SIG-M5 treated with dmso at 0.1 percent for 504 hours (cell line): ENCODE results near the gene EXOC4.

ENCODE experiments used
- DNase-seq: peaks from one replicate; lab custom pipeline; 2025; ENCODE audit not compliant: unreplicated experiment; lab: John Stamatoyannopoulos, UW

Gene EXOC4

DNA sequence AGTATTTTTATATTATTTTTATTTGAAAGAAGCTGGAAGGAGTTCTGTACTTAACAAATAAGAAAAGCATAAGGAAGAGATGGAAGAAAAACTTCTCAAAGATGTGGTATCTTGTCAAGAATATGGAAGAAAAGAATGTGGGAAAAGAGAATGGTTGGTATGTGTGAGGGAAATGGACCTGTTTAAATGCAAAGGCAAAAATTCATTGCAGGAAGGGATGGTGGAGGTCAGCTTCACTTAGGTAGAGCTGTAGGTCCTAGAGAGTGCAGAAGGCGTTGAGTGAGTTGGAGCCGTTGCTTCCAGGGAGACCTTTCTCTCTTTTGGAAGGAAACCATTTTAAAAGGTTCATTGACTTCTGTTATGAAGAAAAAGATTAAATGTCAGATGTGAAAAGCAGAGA lies 107.3 kb downstream of the EXOC4 start:
- no peak for DNase-seq

DNA sequence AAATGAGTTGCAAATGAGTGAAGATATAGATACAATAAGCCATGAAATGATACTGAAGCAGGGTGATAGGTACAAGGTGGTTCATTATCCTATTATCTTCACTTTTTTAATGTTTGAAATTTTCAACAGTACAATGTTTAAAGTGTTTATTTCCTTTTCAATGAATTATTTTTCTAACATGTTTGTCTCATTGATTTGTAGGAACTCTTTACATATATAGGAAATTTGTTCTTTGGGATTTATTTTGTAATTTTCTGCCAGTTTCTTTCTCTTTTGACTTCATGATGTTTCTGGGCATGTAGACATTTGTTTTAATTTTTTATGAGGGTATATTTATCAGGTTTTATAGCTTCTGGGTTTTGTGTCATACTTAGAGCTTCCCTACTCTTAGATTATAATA lies 108.9 kb downstream of the EXOC4 start:
- no peak for DNase-seq

DNA sequence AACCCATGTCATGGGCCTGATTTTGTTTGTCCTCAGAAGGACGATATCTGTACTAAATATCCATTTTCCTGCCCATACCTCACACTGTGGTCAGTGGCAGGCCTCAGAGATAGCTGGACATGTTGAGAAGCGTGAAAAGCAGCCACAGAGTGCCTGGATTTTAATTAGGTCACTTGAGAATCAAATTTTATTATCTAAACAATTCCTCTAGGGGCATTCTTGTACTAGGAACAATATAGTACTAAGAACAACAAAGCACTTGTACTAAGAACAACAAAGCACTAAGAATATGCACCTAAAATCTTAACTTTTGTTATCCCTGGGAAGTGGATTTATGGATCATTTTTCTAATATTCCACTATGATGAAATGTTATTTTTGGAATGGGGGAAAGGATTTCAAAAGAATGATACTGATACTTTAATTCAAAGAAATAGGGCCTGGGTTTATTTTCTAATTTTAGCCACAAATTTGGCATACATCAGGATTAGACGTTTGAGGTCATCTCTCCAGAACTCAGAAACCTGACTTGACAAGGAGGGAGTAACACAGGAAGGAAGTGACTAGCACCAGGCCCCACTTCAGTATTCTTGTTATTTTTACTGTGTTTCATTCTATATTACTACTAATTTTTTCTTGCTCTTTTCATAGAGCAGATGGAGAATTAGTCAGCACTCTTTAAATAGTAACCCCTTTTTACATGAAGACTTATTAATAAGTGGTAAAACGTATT lies 112.2 kb downstream of the EXOC4 start:
- no peak for DNase-seq

DNA sequence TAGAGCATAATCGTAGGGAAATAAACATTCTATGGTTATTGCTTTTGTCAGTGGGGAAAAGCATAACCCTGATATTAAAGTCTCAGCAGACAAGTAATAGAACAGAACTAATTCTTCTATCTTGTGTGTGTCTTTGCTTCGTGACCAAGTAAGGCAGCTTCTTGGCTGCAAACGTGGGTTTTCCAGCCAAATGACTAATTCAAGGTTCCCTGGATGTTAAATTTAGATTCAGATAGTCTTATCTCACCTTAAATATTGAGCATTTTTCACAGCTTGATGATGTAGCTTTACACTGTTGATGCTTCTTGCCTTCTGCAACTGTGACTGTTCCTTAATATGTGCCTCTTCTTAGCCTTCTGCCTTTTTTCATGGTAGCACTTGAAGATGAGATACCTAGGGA lies 113.0 kb downstream of the EXOC4 start:
- no peak for DNase-seq

DNA sequence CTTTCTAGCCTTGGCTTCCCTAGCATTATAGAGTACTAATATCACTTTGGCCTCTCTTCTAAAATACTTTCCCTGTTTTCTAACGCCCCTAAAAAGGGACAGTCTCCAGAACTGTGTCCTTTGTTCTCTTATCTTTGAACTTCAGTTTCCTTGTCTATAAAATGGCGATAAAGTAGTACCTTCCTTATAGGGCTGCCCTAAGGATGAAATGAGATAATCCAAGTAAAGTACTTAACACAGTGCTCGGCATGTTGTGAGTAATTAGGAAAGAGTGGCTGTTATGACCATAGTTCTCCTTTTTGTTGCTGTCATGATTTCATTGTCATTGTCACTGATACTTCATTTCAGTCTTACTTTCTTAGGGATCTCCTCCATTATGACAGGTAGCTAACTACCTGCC lies 114.7 kb downstream of the EXOC4 start:
- DNase-seq = no peak

DNA sequence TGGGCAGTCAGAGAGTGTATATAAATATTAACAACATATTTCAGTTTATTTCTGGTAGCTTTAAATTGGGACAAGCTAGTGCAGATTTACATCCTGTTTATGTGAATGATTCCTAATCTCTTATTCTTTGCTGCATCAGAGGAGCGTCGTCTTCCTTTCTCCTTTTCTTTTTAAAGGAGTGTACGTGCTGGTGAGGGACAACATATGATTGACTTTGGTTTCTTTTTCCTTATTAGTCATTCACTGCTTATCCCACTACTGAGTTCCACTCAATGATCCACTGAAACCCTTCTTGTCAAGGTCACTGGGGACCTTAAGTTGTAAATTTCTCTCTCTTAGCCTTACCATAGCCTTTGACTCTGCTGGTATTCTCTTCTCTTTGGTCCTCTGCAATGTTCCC lies 116.3 kb downstream of the EXOC4 start:
- DNase-seq = no peak

DNA sequence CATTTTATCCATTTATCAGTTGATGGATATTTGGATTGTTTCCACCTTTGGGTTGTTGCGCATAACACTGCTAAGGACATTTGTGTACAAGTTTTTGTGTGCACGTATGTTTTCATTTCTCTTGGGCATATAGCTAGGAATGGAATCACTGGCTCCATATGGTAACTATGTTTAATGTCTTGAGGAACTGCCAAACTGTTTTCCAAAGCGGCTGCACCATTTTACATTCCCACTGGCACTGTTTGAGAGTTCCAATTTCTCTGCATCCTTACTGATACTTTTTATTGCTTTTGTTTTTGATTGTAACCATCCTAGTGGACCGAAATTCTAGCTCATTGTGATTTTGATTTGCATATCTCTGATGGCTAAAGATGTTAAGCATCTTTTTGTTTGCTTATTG lies 118.7 kb downstream of the EXOC4 start:
- no peak for DNase-seq

DNA sequence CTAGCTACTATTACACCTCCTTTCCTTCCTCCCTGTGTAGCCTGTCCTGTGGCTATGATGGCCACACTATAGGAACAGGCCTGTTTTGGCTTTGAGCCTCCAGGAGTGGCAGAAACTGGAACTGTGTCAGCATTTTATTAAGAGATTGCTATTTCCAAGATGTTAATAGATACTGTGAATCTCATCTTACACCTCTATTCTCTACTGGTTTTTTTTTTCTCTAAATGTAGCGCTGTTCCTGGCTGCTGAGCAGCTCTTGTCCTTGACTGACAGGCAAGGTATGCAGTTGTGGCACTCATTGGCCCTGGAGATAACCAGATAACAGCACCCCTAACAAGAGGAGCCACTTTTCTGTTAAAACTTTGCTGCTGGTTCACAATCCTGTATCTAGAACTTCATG lies 119.5 kb downstream of the EXOC4 start:
- no peak for DNase-seq

DNA sequence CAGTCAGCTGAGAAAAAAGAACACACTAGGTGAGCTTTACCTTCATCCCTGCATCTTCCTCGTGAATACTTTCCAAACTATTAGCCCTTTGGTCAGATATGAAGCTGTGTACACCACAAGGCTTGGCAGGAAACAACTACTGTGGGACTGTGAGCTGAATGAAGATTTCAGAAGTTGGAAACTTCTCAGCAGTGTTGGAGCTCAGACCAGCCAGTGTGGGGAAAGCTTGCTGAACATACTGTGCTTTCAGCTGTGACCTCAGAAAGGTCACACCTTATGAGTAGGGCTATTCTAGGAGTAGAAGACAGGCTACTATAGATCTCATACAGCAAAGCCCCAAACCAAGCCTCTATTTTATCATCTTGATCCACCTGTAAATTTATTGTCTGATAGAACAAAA lies 123.6 kb downstream of the EXOC4 start:
- DNase-seq = no peak

DNA sequence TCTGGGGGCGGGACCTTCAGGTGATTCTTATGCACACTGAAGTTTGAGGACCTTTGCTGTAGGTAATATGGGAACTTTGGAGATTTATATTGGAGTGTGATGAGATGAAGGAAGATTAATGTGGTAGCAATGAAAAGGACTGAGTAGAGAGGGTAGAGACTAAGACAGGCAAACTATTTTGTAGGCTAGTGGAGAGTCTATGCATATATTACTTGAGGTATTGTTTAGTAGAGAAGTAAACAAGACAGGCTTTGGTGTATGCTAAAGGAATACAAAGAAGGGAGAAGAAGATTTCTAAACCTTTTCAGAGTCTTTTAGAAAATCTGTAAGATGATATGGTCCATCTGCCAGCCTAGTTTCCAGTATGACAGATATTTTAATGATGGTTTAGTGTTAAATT lies 129.1 kb downstream of the EXOC4 start:
- no peak for DNase-seq

DNA sequence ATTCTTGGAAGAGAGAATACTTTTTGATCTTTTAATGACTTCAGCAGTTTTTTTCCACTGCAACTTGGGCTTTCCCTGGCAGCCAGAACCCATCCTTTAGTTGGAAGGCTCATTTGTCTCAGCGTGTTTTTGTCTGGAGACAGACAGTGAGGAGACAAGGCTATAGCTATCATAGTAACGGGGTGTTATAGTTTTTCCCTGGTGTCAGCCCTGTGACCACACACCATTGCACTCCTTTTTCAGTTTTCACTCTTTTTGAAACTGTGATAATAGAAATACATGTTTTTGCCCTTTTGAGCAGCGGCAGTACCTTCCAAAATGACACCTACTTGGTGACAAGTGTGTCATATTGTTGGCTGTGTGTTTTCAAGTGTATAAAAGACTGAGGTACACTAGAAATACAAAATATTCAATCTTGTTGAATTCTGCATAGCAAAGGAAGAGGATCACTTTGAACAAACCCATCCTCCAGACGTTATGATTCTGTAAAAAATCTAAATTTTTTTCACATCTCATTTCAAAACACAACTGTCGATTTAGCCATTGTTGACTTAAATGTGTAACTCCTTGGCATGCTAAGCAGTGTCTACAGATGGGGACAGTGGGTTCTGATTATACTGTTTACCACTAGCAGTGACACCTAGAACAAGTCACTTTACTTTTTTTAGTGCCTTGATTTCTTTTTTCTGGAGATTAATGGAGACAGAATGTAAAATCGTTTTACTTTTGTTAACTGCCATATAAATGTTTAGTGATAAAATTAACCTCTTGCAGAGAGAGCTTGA lies 130.1 kb downstream of the EXOC4 start:
- DNase-seq = no peak

DNA sequence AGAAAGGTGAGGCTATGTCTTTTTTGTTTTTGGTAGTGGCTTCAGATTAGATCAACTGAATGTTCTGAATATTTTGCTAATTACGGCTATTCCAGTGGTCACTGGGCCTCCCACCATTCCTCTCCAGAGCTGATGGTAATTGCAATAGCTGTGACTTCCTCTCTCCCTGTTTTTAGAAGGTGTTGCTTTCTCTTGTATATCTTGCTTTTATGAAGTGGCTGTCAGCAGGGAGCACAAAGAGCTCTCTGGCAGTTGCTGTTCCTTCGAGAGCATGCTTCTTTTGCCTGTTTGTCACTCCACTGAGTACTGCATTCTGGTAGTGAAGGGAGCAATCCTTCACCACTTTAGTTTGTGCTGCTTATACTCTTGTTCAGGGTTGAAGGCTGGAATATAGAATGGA lies 133.3 kb downstream of the EXOC4 start:
- no peak for DNase-seq

DNA sequence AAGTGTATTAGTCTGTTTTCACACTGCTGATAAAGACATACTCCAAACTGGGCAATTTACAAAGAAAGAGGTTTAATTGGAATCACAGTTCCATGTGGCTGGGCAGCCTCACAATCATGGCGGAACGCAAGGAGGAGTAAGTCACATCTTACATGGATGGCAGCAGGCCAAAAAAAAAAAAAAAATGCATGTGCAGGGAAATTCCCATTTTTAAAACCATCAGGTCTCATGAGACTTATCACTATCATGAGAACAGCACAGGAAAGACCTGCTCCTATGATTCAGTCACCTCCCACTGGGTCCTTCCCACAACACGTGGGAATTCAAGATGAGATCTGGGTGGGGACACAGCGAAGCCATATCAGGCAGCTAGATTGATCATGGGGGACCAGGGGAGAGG lies 136.8 kb downstream of the EXOC4 start:
- no peak for DNase-seq

DNA sequence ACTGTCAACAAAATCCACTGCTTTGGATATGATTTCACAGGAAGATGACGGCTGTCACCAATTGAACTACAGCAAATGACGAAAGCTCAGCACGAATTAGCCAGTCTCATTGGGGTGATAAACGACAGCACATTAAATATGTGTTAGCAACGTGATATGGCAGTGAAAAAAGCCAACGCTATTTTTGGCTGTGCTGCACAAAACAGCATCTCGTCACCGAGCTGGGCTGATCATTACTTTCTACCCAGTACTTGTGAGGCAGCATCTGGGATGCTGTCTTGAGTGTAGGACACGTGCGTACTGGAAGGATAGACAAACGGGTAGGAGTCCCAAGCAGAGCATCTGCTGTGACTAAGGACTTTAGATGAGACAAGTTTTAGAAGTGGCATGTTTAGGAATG lies 138.3 kb downstream of the EXOC4 start:
- no peak for DNase-seq

DNA sequence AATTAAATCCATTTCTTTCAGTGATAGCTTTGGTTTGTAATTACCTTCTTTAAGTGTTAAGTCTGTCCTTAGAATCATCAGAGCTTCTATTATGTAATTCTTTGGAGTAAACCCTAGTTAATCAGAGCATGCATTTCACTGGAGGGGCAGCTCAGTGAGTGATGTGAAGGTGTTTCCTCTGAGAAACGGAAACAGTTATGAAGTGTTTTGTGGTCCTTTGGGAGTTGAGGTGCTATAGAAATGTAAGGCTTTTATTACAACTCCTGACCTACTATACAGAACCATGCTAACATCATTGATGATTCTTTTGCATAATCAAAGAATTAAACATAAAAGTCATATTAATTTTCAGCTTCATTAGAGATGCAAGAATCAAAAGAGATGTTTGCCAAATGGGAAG lies 141.5 kb downstream of the EXOC4 start:
- no peak for DNase-seq

DNA sequence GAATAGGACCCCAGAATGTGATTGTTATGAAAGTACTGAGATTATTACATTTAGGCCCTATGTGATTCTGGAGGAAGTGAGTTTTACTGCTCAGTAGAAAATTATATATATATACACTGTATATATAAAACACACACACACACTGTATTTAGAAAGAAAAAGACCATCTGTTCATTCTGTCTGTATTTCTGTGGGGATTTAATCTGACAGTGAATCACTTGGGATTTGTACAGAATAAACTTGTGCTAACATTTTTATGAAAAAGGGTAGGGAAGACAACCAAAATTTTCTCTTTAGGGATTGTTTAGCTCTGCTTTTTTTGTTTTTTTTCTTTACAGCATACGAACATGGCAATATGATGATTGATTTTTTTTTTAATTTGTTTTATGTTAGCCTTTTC lies 142.7 kb downstream of the EXOC4 start:
- no peak for DNase-seq

DNA sequence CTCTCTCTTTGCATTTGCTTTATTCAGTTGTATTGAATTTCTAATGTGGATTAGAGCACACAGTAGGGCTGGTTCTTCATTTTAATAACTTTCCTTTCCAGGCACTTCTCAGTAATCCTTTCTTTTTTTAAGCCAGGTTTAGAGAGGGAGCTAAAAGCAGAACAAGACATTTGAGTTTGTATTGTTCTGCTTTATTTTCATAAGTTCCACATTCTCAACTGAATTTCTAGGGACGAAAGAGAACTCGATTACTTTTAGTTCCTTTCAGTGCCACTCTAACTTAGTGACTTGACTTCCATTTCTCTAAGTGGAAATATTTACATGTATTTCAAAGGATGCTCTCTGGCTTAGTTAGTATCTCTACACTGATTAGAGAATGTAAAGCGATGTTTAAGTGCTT lies 145.6 kb downstream of the EXOC4 start:
- no peak for DNase-seq

DNA sequence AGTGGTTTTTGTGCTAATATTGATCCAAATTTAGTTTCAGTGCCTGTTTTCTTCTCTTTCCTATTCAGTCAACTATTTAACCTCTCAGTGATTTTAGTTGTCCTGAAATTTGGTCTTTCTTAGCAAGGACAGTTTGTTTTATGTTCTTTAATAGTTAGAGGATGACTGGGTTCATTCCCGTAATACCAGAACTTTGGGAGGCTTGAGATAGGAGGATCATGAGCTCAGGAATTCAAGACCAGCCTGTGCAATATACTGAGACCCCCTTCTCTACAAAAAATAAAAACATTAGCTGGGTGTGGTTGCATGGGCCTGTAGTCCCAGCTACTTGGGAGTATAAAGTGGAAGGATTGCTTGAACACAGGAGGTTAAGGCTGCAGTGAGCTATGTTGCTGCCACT lies 148.3 kb downstream of the EXOC4 start:
- no peak for DNase-seq

DNA sequence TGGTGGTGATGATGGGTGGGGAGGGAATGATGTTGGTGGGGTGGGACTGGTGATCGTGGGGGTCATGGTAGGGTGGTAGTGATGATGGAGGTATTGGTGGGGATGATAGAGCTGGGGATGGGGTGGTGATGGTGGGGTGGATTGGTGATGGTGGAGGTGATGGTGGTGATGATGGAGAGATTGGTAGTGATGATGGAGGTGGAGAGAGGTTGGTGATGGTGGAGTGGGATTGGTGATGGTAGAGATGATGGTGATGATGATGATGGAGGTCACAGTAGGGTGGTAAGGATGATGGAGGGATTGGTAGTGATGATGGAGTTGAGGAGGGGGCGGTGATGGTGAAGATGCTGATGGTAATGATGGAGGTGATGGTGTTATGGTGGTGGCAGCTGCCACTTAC lies 155.3 kb downstream of the EXOC4 start:
- DNase-seq = no peak

DNA sequence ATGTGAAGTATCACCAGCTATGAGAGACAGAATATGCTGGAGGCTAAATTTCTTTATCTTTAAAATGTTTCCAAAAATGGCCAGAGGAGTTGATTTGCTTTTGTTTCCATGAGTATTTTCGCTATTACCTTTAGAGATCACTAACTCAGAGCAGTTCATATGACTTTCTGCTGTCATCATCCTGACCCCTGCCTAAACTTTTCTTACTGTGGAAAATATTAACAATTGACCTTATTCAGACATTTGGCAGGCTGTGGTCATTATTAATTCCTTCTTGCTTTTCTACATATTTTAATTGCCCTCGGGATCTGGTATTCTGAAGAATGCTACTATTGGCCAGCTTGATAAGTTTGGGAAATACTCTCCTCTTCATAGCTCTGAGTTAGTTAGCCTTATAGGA lies 156.5 kb downstream of the EXOC4 start:
- DNase-seq = no peak

DNA sequence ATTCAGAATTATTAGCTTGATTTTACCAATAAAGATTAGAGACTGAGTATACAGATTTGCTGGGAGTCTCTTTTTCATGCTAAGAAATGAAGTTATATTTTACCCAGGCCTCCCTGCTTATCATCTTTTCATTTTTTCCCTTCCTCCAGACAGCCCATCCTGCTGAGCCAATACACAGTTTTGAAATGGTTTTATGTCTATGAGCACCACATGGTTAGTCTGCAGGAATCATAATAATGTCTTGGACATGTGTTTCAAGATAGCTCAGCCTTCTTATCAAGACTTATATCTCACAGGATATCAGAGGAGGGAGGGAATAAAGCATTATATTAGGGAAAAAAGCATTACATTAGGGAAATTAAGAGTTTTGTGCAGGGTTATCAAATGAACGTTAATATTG lies 157.1 kb downstream of the EXOC4 start:
- DNase-seq = no peak

DNA sequence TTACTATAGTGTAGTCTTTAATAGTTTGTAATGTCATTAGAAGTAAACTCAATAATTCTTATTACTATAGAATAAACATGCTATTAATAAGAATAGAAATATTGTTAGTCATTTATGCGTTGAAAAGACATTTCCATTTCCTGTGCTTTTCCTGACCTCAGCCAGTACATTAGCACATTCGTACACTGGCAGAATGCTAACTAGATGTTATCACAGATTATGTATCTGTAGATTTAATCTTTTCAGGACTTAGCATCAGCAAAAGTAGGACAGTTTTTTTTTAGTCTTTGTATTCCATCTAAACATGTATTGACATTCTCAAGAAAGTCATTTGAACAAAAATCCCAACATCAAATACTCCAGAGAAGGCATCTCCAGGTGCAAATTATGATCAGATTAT lies 158.5 kb downstream of the EXOC4 start:
- DNase-seq = no peak

DNA sequence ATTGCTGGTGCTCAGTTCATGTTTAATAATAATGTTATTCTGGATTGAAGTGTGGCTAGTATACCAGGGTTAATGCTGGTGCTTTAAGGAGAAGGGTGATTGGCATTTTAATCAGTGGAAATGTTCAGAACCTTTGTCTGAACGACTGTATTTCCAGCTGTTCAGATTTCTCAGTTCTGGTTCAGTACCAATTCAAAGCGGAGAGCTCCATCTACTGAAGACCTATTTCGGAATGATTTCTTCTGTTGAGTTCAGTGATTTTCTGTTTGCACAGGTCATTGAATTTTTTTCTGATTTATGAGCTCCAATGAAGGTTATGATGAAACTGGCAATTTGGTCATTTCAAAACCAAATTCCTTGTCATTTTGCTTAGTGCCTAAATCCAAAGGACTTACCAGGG lies 160.1 kb downstream of the EXOC4 start:
- no peak for DNase-seq
